Tibial nerve (tissue), 4 donors: ENCODE data around the gene DUSP18. TPM values are rescaled to one million over a fixed set of nuclear protein-coding genes. Genes with fewer than 3 reads are reported as not detected.
"Not testable (repeated sequence)": the region's sequence is repeated elsewhere in the genome, so short reads cannot be mapped to it uniquely, and the experiment has no call there.

Experiments used
- DNase-seq, 2 donors: peaks; one replicate each; pipeline ENCODE4 v3.0.0-alpha.2; 2019; ENCODE audit warnings: low spot score in 2 of 2
- H3K27ac ChIP-seq, 4 donors: fragments of 200-600 bp; sonication (generic) in 3 of 4; one replicate each; pipeline ENCODE4 v1.5.1; 2017 to 2019; ENCODE audit warnings: mild to moderate bottlenecking in 1 of 4
- H3K27me3 ChIP-seq, 2 donors: fragments of 200-600 bp; sonication (generic) in 1 of 2; one replicate each; pipeline versions ENCODE4 v1.5.1 to v1.6.0; 2017 to 2019
- H3K36me3 ChIP-seq, 3 donors: fragments of 200-600 bp; sonication (generic); one replicate each; pipeline ENCODE4 v1.5.1; 2018 to 2019
- H3K4me1 ChIP-seq, 4 donors: fragments of 200-600 bp; sonication (generic) in 3 of 4; one replicate each; pipeline ENCODE4 v1.5.1; 2017 to 2019
- H3K4me3 ChIP-seq, 4 donors: fragments of 200-600 bp; sonication (generic) in 3 of 4; one replicate each; pipeline ENCODE4 v1.5.1; 2017 to 2019; ENCODE audit warnings: mild to moderate bottlenecking in 1 of 4, moderate library complexity in 1 of 4
- H3K9me3 ChIP-seq, 4 donors: fragments of 200-600 bp; sonication (generic) in 3 of 4; one replicate each; pipeline ENCODE4 v1.5.1; 2017 to 2019
- EP300 ChIP-seq, 2 donors: sonication (generic); formaldehyde crosslinking; IDR thresholded peaks; one replicate each; pipeline ENCODE4 v1.6.1; 2017; ENCODE audit warnings: antibody characterized with exemption in 2 of 2, mild to moderate bottlenecking in 1 of 2
- POLR2A ChIP-seq, 2 donors: fragments of 450-650 bp; IDR thresholded peaks; one replicate each; pipeline ENCODE4 v1.6.1; 2017; ENCODE audit warnings: antibody characterized with exemption in 2 of 2, mild to moderate bottlenecking in 2 of 2, moderate library complexity in 2 of 2
- WGBS, 2 donors: methylation state at CpG; one replicate each; pipeline ENCODE4 v1.1.5; 2018; 5-methylcytosine and 5-hydroxymethylcytosine counted together
- total RNA-seq, 4 donors: library from RNA; depleted of rRNA; stranded (reverse); fragments of >200 nt; gene quantifications; one replicate each; pipeline ENCODE4 v1.1.0, GENCODE V29; 2016
- TF ChIP-seq, protein P1 (sequence below), 5 experiments: fragments of 200-600 bp in 3 of 5; fragments of 450-650 bp in 2 of 5; sonication (generic) in 3 of 5; IDR thresholded peaks; one replicate each; pipeline ENCODE4 v1.5.1; 2016 to 2019; ENCODE audit warnings: antibody characterized with exemption in 5 of 5, mild to moderate bottlenecking in 3 of 5, moderate library complexity in 2 of 5

The DUSP18 gene
- total RNA-seq, 4 donors from 2014 or later: 8.8 to 12.0 (median 10.4) TPM

DNA sequence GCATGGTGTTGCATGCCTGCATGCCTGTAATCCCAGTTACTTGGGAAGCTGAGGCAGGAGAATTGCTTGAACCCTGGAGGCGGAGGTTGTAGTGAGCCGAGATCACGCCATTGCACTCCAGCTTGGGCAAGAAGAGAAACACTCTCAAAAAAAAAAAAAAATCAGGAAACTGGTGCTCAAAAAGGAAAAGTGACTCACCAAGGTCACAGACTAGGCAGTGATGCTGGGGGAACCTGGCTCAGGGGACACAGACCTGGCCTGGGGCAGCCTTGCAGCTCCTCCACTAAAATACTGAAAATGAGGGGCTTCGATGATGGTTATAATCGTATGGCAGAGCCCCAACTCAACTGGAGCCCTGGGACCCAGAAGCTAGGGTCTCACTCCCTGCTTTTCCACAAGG lies 40.2 kb downstream of the DUSP18 start:
- peaks cover 0 to 4% (median 2%) of the 10 kb centered on the region in 4 donors for H3K4me1 ChIP-seq
- 87 to 88% methylated on average over 5 of the region's 5 CpGs for WGBS, 2 donors
- no peaks in the 10 kb centered on the region for H3K9me3 ChIP-seq

GRCh38 chr22:30626413-30626812 lies 41.3 kb downstream of the DUSP18 start:
- H3K9me3 ChIP-seq: no peaks in the 10 kb centered on the region
- H3K36me3 ChIP-seq: peaks cover 0 to 31% (median 0%) of the 10 kb centered on the region in 3 donors
- no peak for DNase-seq
- H3K27me3 ChIP-seq: no peaks in the 10 kb centered on the region
- WGBS, 2 donors: 83 to 97% methylated on average over 4 to 5 of the region's 5 CpGs
- TF ChIP-seq, protein P1, sequence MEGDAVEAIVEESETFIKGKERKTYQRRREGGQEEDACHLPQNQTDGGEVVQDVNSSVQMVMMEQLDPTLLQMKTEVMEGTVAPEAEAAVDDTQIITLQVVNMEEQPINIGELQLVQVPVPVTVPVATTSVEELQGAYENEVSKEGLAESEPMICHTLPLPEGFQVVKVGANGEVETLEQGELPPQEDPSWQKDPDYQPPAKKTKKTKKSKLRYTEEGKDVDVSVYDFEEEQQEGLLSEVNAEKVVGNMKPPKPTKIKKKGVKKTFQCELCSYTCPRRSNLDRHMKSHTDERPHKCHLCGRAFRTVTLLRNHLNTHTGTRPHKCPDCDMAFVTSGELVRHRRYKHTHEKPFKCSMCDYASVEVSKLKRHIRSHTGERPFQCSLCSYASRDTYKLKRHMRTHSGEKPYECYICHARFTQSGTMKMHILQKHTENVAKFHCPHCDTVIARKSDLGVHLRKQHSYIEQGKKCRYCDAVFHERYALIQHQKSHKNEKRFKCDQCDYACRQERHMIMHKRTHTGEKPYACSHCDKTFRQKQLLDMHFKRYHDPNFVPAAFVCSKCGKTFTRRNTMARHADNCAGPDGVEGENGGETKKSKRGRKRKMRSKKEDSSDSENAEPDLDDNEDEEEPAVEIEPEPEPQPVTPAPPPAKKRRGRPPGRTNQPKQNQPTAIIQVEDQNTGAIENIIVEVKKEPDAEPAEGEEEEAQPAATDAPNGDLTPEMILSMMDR (IDR thresholded peaks at IDR 0.05): no peak
- TF ChIP-seq EP300 (IDR thresholded peaks at IDR 0.05) (no peak), POLR2A (IDR thresholded peaks at IDR 0.05) (no peak)
- H3K4me1 ChIP-seq: peaks cover 0 to 4% (median 2%) of the 10 kb centered on the region in 4 donors
- no peak overlapping the region for H3K27ac ChIP-seq
- no peak overlapping the region for H3K4me3 ChIP-seq

More for the DNA sequence above, 40.2 kb downstream of the DUSP18 start:
- H3K4me3 ChIP-seq: no peak overlapping the region
- TF ChIP-seq, protein P1 (IDR thresholded peaks at IDR 0.05): no peak
- TF ChIP-seq EP300 (IDR thresholded peaks at IDR 0.05) (no peak), POLR2A (IDR thresholded peaks at IDR 0.05) (no peak)
- no peak overlapping the region for H3K27ac ChIP-seq
- no peaks in the 10 kb centered on the region for H3K27me3 ChIP-seq
- DNase-seq: no peak
- H3K36me3 ChIP-seq: peaks cover 0 to 22% (median 0%) of the 10 kb centered on the region in 3 donors

- H3K27me3 ChIP-seq, H3K4me1 ChIP-seq, DNase-seq, H3K4me3 ChIP-seq, H3K27ac ChIP-seq, H3K9me3 ChIP-seq: not testable (repeated sequence)
- 90 to 91% methylated on average over 6 of the region's 6 CpGs for WGBS, 2 donors
- H3K36me3 ChIP-seq: peaks cover 0 to 83% (median 0%) of the 10 kb centered on the region in 3 donors
These were observed 47.8 kb downstream of the DUSP18 start for GRCh38 chr22:30619909-30620308.

DNA sequence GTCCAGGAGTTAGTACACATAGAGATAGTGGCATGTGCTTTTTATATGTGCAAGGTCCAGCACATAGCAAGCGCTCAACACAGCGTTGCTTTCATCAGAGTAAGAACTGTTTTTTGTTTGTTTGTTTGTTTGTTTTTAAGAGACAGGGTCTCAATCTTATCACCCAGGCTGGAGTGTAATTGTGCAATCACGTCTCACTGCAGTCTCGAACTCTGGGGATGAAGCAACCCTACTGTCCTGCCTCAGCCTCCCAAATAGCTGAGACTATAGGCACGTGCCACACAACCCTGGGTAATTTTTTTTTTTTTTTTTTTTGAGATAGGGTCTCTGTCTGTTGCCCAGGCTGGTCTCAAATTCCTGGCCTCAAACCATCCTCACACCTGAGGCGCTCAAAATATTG lies 49.9 kb downstream of the DUSP18 start:
- Histone ChIP-seq H3K9me3 (no peaks in the 10 kb centered on the region), H3K4me1 (no peaks in the 10 kb centered on the region), H3K36me3 (peaks cover 0 to 93% (median 0%) of the 10 kb centered on the region in 3 donors), H3K27ac (no peak overlapping the region), H3K4me3 (no peak overlapping the region), H3K27me3 (no peaks in the 10 kb centered on the region)
- no peak for DNase-seq
- no peak for TF ChIP-seq POLR2A (IDR thresholded peaks at IDR 0.05)
- TF ChIP-seq EP300 (IDR thresholded peaks at IDR 0.05): no peak
- TF ChIP-seq, protein P1 (IDR thresholded peaks at IDR 0.05): no peak
- 89 to 90% methylated on average over 6 of the region's 6 CpGs for WGBS, 2 donors

GRCh38 chr22:30615543-30615954 lies 52.1 kb downstream of the DUSP18 start:
- H3K9me3 ChIP-seq: no peaks in the 10 kb centered on the region
- TF ChIP-seq POLR2A (IDR thresholded peaks at IDR 0.05): no peak
- TF ChIP-seq, protein P1 (IDR thresholded peaks at IDR 0.05): no peak
- peak in 1 of 2 donors; percentile 53 for TF ChIP-seq EP300 (IDR thresholded peaks at IDR 0.05)
- H3K36me3 ChIP-seq: peaks cover 0 to 93% (median 0%) of the 10 kb centered on the region in 3 donors

DNA sequence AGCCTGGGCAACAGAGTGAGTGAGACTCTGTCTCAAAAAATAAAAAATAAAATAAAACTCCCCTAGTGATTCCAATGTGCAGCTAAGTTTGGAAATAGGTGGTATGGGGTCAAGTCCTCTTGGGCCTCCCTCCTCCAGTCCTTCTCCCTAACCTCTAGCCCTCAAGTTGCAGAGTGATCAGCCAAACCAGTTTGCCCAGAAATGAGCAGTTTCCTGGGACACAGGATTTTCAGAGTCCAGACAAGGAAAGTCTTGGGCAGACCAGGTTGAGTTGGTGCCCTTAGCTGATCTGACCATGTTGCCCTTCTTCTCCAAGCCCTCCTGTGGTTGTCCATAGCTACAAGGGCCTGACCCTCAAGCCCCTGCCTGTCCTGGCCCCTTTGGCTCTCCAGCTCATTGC lies 52.8 kb downstream of the DUSP18 start:
- TF ChIP-seq, protein P1 (IDR thresholded peaks at IDR 0.05): no peak
- TF ChIP-seq POLR2A (IDR thresholded peaks at IDR 0.05) (no peak), EP300 (IDR thresholded peaks at IDR 0.05) (no peak)
- H3K9me3 ChIP-seq: no peaks in the 10 kb centered on the region
- peaks cover 0 to 86% (median 0%) of the 10 kb centered on the region in 3 donors for H3K36me3 ChIP-seq
- H3K27ac ChIP-seq: peak overlapping the region in 1 of 4 donors; percentile 28
- DNase-seq: no peak
- no peak overlapping the region for H3K4me3 ChIP-seq
- peaks cover 0 to 4% (median 0%) of the 10 kb centered on the region in 4 donors for H3K4me1 ChIP-seq
- H3K27me3 ChIP-seq: no peaks in the 10 kb centered on the region

More at GRCh38 chr22:30615543-30615954, 52.1 kb downstream of the DUSP18 start:
- WGBS, 2 donors: 77 to 84% methylated on average over 7 of the region's 7 CpGs
- Histone ChIP-seq H3K4me3 (no peak overlapping the region), H3K4me1 (no peaks in the 10 kb centered on the region), H3K27me3 (no peaks in the 10 kb centered on the region), H3K27ac (no peak overlapping the region)
- DNase-seq: peak in 1 of 2 donors; percentile 28
